Cardiac fibroblast (primary cell): Measurements from ENCODE around the gene ABCC4.

Experiments used
- DNase-seq, 2 donors: peaks; one replicate each; pipeline versions ENCODE4 v3.0.0 to v3.0.0-alpha.2; 2010; ENCODE audit warnings: low read depth in 2 of 2
- H3K4me3 ChIP-seq, 2 donors: replicated peaks in 1 of 2; 1 replicate in 1 of 2; 2 replicates in 1 of 2; pipeline ENCODE4 v1.5.1; 2011; ENCODE audit warnings: low read depth in 2 of 2, low read length in 2 of 2, mild to moderate bottlenecking in 2 of 2, moderate library complexity in 1 of 2
- TF ChIP-seq, protein P1 (sequence below): IDR thresholded peaks from one replicate; pipeline ENCODE4 v1.5.1; 2011; ENCODE audit warnings: low read depth, mild to moderate bottlenecking, low read length, inconsistent platforms

Gene ABCC4, protein sequence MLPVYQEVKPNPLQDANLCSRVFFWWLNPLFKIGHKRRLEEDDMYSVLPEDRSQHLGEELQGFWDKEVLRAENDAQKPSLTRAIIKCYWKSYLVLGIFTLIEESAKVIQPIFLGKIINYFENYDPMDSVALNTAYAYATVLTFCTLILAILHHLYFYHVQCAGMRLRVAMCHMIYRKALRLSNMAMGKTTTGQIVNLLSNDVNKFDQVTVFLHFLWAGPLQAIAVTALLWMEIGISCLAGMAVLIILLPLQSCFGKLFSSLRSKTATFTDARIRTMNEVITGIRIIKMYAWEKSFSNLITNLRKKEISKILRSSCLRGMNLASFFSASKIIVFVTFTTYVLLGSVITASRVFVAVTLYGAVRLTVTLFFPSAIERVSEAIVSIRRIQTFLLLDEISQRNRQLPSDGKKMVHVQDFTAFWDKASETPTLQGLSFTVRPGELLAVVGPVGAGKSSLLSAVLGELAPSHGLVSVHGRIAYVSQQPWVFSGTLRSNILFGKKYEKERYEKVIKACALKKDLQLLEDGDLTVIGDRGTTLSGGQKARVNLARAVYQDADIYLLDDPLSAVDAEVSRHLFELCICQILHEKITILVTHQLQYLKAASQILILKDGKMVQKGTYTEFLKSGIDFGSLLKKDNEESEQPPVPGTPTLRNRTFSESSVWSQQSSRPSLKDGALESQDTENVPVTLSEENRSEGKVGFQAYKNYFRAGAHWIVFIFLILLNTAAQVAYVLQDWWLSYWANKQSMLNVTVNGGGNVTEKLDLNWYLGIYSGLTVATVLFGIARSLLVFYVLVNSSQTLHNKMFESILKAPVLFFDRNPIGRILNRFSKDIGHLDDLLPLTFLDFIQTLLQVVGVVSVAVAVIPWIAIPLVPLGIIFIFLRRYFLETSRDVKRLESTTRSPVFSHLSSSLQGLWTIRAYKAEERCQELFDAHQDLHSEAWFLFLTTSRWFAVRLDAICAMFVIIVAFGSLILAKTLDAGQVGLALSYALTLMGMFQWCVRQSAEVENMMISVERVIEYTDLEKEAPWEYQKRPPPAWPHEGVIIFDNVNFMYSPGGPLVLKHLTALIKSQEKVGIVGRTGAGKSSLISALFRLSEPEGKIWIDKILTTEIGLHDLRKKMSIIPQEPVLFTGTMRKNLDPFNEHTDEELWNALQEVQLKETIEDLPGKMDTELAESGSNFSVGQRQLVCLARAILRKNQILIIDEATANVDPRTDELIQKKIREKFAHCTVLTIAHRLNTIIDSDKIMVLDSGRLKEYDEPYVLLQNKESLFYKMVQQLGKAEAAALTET (N-terminal part only)

DNA sequence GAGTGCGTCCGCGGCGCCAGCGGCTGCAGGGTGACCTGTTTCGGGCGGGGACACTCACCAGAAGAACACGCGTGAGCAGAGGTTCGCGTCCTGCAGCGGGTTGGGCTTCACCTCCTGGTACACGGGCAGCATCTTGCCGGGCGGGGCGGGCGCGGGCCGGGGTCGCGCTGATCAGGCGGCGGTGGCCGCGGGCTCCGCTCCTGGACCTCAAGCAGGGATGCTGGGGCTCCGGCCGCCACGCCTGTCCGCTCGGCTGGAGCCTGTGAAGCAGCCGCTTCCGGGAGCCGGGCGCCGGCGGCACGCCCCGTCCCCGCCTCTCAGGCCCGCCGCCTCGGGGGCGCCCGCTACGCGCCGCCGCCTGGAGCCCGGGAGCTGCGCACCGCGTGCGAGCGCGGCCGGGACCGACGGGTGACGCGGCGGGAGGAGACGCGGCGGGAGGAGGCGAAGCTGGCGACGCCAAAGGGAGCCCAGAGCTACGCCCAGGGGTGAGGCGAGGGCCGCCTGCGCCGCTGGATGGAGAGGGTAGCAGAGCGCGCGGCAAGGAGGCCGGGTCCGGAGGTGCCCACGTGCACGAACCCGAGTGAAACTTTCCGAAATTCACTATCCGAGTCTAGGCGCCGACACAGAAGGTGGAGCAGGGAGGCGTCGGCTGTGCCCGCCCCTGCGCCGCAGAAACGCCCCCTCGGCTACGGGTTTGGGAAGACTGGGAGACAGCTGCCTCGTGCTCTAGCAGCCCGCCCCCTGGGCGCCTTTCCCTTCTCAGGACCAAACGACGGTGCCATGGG is at the start of gene ABCC4:
Gene ABCC4, minus strand, starts transcription at position 269 of the 785 bp plus-strand sequence. Its CDS starts 137 bp downstream, at position 132.
- peak within 1 kb of the TSS; percentile 79 to 86 for H3K4me3 ChIP-seq
- TF ChIP-seq, protein P1, sequence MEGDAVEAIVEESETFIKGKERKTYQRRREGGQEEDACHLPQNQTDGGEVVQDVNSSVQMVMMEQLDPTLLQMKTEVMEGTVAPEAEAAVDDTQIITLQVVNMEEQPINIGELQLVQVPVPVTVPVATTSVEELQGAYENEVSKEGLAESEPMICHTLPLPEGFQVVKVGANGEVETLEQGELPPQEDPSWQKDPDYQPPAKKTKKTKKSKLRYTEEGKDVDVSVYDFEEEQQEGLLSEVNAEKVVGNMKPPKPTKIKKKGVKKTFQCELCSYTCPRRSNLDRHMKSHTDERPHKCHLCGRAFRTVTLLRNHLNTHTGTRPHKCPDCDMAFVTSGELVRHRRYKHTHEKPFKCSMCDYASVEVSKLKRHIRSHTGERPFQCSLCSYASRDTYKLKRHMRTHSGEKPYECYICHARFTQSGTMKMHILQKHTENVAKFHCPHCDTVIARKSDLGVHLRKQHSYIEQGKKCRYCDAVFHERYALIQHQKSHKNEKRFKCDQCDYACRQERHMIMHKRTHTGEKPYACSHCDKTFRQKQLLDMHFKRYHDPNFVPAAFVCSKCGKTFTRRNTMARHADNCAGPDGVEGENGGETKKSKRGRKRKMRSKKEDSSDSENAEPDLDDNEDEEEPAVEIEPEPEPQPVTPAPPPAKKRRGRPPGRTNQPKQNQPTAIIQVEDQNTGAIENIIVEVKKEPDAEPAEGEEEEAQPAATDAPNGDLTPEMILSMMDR, result no peak
- DNase-seq, result peak; percentile 67 to 73

DNA sequence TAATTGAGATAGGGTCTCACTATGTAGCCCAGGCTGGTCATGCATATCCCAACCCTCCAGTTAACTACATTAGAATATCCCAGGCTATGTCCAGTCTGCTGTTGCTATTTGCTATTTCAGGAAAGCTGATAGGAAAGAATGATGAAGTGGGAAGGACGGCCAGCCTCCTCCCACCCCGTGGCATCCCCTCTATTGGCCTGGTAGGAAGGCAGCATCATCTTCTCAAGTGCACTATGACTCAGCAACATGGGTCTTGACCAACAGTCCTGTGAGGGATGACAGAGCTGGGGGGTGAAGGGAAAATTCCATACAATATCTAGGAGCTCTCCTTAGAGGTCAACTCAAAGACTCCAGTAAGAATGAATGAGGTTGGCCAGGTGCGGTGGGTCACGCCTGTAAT is 48.0 kb upstream of the ABCC4 start:
- DNase-seq, result peak; percentile 39 to 41
- no peak overlapping the region for H3K4me3 ChIP-seq
- TF ChIP-seq, protein P1, result no peak

DNA sequence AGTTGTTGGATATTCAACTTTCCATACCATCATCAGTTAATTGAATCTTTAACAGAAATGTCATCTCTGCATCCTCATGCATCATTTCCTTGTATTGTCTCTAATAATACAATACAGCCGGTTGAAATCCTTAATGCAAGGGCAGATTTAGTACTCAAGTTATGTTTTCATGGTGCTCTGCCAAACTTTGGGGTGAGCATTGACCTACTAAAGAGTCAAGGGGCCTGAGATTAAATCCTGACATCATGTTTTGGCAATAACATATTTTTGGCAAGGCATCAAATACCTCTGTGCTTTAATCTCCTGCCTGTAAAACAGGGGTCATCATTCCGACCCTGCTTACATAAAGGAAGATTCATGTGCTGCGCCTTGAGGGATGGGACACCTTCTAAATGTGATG is 42.7 kb upstream of the ABCC4 start:
- TF ChIP-seq, protein P1, result no peak
- H3K4me3 ChIP-seq, result no peak overlapping the region
- peak; percentile 69 to 78 for DNase-seq

DNA sequence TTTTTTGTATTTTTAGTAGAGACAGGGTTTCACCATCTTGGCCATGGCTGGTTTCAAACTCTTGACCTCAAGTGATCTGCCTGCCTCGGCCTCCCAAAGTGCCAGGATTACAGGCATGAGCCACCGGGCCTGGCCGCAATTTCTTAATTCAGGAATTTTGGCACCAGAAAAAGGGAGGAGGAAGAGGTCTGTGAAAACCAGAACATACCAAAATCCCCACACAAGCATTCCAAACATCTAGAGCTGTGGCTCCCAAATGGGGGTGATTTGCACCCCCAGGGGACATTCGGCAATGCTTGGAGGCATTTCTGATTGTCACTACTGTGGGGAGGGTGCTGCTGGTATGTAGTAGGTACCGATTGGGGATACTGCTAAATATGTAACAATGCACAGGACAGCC is 40.2 kb upstream of the ABCC4 start:
- peak; percentile 15 to 21 for DNase-seq
- TF ChIP-seq, protein P1, result no peak

DNA sequence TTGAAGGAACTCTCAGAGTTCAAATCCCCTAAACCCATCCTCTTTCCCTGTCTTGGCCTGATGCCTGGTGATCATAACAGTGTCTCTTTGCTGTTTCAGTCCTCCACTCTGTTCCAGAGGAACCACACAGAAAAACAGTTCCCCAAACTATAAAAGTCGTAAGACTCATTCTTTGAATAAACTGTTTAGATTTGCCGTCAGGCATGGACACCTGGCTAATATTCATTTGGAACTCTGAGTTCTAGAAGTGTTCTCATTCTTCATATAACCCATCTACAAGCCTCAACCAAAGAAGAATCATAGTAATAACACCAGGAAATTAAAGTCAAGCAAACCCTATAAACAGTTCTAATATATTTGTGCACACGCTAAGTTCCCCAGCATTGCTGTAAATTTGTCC is 37.7 kb upstream of the ABCC4 start:
- no peak overlapping the region for H3K4me3 ChIP-seq
- no peak for DNase-seq
- TF ChIP-seq, protein P1, result no peak

More for the DNA sequence above, 40.2 kb upstream of the ABCC4 start:
- no peak overlapping the region for H3K4me3 ChIP-seq
